Measurements from ENCODE around the gene SFMBT2. TPM values are rescaled to one million over a fixed set of nuclear protein-coding genes. Genes with fewer than 3 reads are reported as not detected.

Gene SFMBT2
- total RNA-seq, 4 donors from 2014 or later: 7.6 to 15.4 (median 10.8) TPM

DNA sequence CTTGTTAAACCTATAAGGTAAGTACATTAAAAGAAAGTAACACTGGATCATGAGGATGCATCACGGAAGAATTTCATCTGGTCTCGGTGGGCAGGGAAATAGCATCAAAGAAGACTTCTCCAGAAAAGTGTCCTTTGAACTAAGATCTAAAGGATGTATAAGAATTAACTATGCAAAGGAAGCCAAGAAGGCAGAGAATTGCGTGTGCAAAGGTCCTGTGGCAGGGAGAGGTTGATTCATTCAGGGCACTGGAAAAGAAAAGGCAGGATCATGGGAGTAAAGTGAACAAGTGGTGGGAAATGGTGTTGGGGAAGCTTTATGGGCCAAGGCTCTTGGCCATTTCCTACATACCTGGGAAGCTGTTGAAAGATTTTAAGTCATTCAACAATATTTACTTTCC lies 288.3 kb downstream of the SFMBT2 start:
- Histone ChIP-seq H3K27me3 (peaks cover 0 to 6% (median 0%) of the 10 kb centered on the region in 4 donors), H3K4me1 (no peaks in the 10 kb centered on the region), H3K27ac (replicated peaks in 1 of 4) (no peak overlapping the region), H3K4me3 (no peak overlapping the region), H3K9me3 (no peaks in the 10 kb centered on the region), H3K36me3 (no peaks in the 10 kb centered on the region)
- DNase-seq (ENCODE audit: extremely low spot score): no peak
- TF ChIP-seq POLR2AphosphoS5 (IDR thresholded peaks at IDR 0.05) (no peak), EP300 (IDR thresholded peaks at IDR 0.05) (no peak), CTCF (IDR thresholded peaks at IDR 0.05) (no peak), POLR2A (IDR thresholded peaks at IDR 0.05; ENCODE audit: low read depth) (no peak)
- 93% methylated on average over 3 of the region's 3 CpGs for WGBS
- intact Hi-C loops (cut with DNase I): loop anchor here (10.0 kb wide), 1 partner anchor 292 kb away; the partner anchor contains the start of gene SFMBT2

GRCh38 chr10:7121154-7121797 lies 289.6 kb downstream of the SFMBT2 start:
- WGBS: 42% methylated on average over 10 of the region's 10 CpGs
- Histone ChIP-seq H3K27ac (replicated peaks in 1 of 4) (no peak overlapping the region), H3K27me3 (peaks cover 0 to 6% (median 0%) of the 10 kb centered on the region in 4 donors), H3K4me1 (no peaks in the 10 kb centered on the region), H3K36me3 (no peaks in the 10 kb centered on the region), H3K4me3 (no peak overlapping the region), H3K9me3 (no peaks in the 10 kb centered on the region)
- no peak for DNase-seq (ENCODE audit: extremely low spot score)
- TF ChIP-seq CTCF (IDR thresholded peaks at IDR 0.05) (peak; percentile 50 to 61 (median 53)), POLR2AphosphoS5 (IDR thresholded peaks at IDR 0.05) (no peak), POLR2A (IDR thresholded peaks at IDR 0.05; ENCODE audit: low read depth) (no peak), EP300 (IDR thresholded peaks at IDR 0.05) (no peak)
- intact Hi-C loops (cut with DNase I): loop anchor here (10.0 kb wide), 1 partner anchor 294 kb away; the partner anchor contains the start of gene SFMBT2

GRCh38 chr10:7119325-7120015 lies 291.4 kb downstream of the SFMBT2 start:
- H3K36me3 ChIP-seq: no peaks in the 10 kb centered on the region
- no peak for TF ChIP-seq EP300 (IDR thresholded peaks at IDR 0.05)
- TF ChIP-seq POLR2A (IDR thresholded peaks at IDR 0.05; ENCODE audit: low read depth): no peak
- no peak for TF ChIP-seq POLR2AphosphoS5 (IDR thresholded peaks at IDR 0.05)
- no peak for TF ChIP-seq CTCF (IDR thresholded peaks at IDR 0.05)
- DNase-seq (ENCODE audit: extremely low spot score): no peak
- H3K27me3 ChIP-seq: no peaks in the 10 kb centered on the region
- intact Hi-C loops (cut with DNase I): loop anchor here (10.0 kb wide), 1 partner anchor 295 kb away; the partner anchor contains the start of gene SFMBT2
- no peaks in the 10 kb centered on the region for H3K4me1 ChIP-seq
- no peaks in the 10 kb centered on the region for H3K9me3 ChIP-seq
- no peak overlapping the region for H3K4me3 ChIP-seq
- WGBS: 87% methylated on average over 14 of the region's 14 CpGs
- no peak overlapping the region for H3K27ac ChIP-seq (replicated peaks in 1 of 4)

GRCh38 chr10:7117806-7118674 lies 292.8 kb downstream of the SFMBT2 start:
- no peaks in the 10 kb centered on the region for H3K4me1 ChIP-seq
- no peak for TF ChIP-seq POLR2AphosphoS5 (IDR thresholded peaks at IDR 0.05)
- 80% methylated on average over 17 of the region's 17 CpGs for WGBS
- intact Hi-C loops (cut with DNase I): no loop called here
- DNase-seq (ENCODE audit: extremely low spot score): no peak
- H3K27ac ChIP-seq (replicated peaks in 1 of 4): no peak overlapping the region
- H3K9me3 ChIP-seq: no peaks in the 10 kb centered on the region
- H3K36me3 ChIP-seq: no peaks in the 10 kb centered on the region
- no peak overlapping the region for H3K4me3 ChIP-seq
- no peaks in the 10 kb centered on the region for H3K27me3 ChIP-seq

All from esophagus muscularis mucosa (tissue), 4 donors.